Activated naive CD4-positive, alpha-beta T cell treated with anti-CD3 and anti-CD28 coated beads, Interleukin-2, amount 50 U/mL, for 24 hours (primary cell): Measurements from ENCODE around the gene ZFHX2.

Experiments
- H3K27ac Mint-ChIP-seq: one replicate; pipeline ENCODE4 v1.8.0; 2021; ENCODE audit warnings: mild to moderate bottlenecking, mixed read lengths
- H3K27me3 Mint-ChIP-seq: one replicate; pipeline ENCODE4 v1.8.0; 2021; ENCODE audit warnings: mixed read lengths
- H3K36me3 Mint-ChIP-seq: one replicate; pipeline ENCODE4 v1.8.0; 2021; ENCODE audit warnings: mixed read lengths
- H3K4me1 Mint-ChIP-seq: one replicate; pipeline ENCODE4 v1.8.0; 2021; ENCODE audit warnings: mixed read lengths
- H3K4me3 Mint-ChIP-seq: one replicate; pipeline ENCODE4 v1.8.0; 2021; ENCODE audit warnings: mild to moderate bottlenecking, mixed read lengths
- H3K9me3 Mint-ChIP-seq: one replicate; pipeline ENCODE4 v1.8.0; 2021; ENCODE audit warnings: mixed read lengths

ZFHX2 gene

DNA sequence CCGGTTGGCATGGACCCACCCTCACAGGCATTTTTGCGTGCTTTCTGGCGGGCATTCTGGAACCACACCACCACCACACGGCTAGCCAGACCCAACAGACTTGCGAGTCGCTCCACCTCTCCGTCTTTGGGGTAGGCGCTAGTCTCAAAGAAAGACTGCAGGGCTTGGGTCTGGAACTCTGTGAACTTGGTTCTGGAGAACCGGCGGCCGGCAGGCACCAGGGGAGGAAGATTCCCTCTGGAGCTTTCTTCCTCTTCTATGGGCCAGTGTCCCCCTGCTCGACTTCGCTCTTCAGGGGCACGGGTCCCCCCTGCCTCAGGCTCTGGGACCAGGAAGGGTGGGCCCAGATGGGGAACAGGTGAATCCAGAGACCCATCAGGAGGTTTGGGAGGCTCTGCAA lies 26.6 kb downstream of the ZFHX2 start:
- Mint-ChIP-seq H3K36me3 (no peaks in the 10 kb centered on the region), H3K9me3 (no peaks in the 10 kb centered on the region), H3K4me3 (no peak overlapping the region), H3K27ac (no peak overlapping the region), H3K4me1 (peaks cover under 1% of the 10 kb centered on the region), H3K27me3 (no peaks in the 10 kb centered on the region)

DNA sequence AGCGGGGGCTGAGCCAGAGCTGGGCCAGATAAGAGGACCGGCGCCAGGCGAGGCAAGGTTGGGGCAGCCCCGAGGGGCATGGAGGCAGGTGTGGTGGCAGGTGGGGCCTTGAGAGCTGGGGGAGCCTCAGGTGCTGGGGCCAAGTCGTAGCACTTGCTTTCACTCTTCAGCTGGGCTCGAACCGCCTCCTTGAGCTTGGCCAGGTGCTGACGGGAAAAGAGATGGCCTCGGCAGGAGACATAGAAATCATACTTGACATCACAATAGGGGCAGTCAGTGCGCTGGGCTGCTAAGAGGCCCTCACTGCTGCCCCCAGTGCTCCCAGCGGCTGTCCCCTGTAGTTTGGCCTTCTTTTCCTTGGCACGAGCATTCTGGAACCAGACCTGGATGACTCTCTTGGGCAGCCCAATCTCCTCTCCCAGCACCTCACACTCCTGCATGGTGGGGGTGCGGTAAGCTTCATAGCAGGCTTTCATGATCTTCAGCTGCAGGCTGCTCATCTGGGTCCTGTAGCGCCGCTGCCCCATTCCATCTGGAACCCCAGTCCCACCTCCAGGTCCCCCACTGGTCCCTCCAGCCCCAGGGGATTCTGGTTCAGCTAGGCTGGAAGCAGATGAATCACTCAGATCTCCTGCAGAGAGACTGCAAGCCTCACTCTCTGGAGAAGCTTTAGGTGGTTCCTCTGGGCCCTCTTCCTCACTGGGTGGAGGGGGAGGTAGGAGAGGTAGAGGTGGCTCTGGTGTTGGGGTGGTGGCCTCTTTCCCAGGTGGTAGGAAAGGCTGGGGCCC lies 28.1 kb downstream of the ZFHX2 start:
- Mint-ChIP-seq H3K27ac (no peak overlapping the region), H3K27me3 (no peaks in the 10 kb centered on the region), H3K9me3 (no peaks in the 10 kb centered on the region)

DNA sequence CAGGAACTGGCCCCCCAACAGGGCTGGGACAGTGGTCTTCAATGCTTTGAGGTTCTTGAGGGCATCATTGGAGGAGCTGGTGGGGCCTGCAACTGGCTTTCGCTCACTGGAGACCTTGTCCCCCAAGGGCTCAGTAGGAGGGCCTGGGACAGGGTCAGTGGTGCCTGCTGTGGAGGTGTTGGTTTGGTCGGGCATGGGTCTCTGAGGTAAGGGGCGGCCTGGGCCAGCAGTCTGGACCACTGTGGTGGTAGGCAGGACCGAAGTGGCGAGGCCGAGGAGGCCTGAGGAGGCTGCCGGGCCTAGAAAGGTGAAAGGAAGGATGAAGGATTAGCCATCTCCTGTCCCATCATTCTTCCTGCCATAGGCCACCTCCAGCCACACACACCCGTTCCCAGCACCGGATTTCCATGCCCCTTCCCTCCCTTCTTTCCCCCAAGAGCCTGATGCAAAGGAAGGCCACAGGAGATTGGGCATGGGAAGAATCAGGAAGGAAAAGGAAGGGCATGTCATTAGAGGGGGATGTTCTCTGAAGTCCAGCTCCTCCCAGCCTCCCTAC lies 28.8 kb downstream of the ZFHX2 start:
- no peak overlapping the region for H3K27ac Mint-ChIP-seq
- no peaks in the 10 kb centered on the region for H3K36me3 Mint-ChIP-seq
- H3K4me3 Mint-ChIP-seq, result no peak overlapping the region
- H3K27me3 Mint-ChIP-seq, result no peaks in the 10 kb centered on the region
- no peaks in the 10 kb centered on the region for H3K4me1 Mint-ChIP-seq
- H3K9me3 Mint-ChIP-seq, result no peaks in the 10 kb centered on the region

More for the DNA sequence above, 28.1 kb downstream of the ZFHX2 start:
- Mint-ChIP-seq H3K4me1 (no peaks in the 10 kb centered on the region), H3K36me3 (no peaks in the 10 kb centered on the region), H3K4me3 (no peak overlapping the region)

DNA sequence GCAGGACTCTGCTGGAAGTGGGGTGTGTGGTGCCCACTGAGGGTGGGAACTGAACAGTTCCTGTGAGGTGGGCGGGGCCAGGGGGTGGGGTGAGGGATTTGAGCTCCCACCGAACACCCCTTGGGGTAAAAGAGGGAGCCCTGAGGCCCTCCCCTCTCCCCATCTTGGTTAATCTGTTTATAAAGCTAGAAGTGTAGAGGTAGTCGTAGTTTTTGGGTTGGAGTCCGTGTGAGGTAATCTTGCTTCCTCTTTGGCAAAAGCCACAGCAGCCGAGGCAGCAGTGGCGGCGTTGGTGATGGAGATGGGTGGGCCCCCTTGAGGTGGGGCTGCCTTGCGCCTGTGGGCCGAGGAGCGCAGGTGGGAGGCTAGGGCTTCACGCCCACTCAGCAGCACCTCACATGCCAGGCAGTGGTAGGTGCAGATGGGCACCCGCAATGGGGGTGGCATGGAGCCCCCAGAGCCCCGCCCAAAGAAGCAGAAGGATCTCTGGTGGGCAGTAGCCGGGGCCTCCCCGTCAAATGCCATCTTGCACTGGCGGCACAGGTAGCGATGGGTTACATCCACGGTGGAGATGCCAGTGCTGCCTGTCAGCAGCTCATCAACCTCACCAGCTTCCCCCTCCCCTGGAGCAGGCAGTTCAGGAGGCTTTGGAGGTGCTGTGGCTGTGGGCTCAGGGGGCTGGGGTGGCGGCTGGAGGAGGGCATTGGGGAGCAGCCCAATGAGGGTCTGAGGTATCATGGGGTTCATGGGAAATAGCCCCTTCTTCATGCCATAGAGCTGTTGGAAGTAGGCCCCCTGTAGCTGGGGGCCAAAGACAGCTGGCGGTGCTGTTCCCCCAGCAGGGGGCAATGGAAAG lies 29.6 kb downstream of the ZFHX2 start:
- Mint-ChIP-seq H3K9me3 (no peaks in the 10 kb centered on the region), H3K27me3 (no peaks in the 10 kb centered on the region), H3K4me1 (no peaks in the 10 kb centered on the region), H3K4me3 (no peak overlapping the region), H3K27ac (no peak overlapping the region), H3K36me3 (no peaks in the 10 kb centered on the region)

DNA sequence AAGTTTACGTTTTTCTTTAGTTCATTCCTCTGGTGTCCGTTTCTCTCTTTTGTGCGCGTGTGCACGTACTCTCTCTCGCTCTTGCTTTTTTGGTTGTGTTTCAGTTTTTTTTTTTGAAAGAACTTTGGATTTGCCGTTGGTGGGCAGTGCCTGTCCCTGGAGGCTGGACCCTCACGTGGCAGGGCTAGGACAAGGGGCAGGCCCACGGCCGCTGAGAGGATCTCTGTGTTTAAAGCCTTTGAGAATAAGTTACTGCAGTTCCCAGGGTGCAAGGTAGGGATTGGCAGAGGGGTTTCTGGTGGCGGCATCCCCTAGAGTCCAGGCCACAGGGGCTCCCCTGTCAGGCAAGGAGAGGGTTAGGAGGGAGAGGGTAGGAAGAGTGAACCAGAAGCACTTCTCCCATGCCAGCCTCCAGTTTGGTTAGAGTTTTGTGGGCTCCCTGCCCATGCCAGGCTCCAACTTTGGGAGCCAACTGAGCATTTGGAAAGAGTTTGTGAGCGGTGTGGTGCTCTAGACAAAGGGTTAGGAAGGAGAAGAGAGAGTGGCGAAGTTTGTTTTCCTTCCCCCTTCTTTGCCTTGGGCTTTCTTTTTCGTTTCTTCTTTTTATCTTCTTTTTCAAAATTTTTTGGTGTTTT lies 30.5 kb downstream of the ZFHX2 start:
- Mint-ChIP-seq H3K4me3 (no peak overlapping the region), H3K27ac (no peak overlapping the region), H3K27me3 (no peaks in the 10 kb centered on the region), H3K4me1 (no peaks in the 10 kb centered on the region), H3K9me3 (no peaks in the 10 kb centered on the region), H3K36me3 (no peaks in the 10 kb centered on the region)

DNA sequence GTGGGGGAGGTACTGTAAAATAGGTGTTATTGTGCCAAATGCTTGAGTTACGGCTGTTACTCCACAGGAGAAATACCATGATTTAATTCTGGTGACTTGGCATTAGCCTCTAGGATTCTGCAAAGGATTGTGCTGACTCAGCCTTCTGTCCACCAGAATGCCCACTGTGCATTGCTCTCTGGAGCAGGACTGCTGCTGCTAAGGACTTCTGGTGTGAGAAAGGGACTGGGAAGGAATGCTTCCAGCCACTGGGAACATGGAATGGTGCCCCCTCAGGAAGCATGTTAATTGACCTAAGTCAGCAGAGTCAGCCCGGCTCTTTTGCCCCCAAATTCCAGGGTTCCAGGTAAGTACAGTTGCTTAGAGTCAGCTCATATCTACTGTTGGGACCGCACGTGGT lies 32.9 kb downstream of the ZFHX2 start:
- no peaks in the 10 kb centered on the region for H3K4me1 Mint-ChIP-seq
- no peaks in the 10 kb centered on the region for H3K27me3 Mint-ChIP-seq
- no peak overlapping the region for H3K4me3 Mint-ChIP-seq
- no peaks in the 10 kb centered on the region for H3K9me3 Mint-ChIP-seq
- peaks cover under 1% of the 10 kb centered on the region for H3K36me3 Mint-ChIP-seq
- no peak overlapping the region for H3K27ac Mint-ChIP-seq

DNA sequence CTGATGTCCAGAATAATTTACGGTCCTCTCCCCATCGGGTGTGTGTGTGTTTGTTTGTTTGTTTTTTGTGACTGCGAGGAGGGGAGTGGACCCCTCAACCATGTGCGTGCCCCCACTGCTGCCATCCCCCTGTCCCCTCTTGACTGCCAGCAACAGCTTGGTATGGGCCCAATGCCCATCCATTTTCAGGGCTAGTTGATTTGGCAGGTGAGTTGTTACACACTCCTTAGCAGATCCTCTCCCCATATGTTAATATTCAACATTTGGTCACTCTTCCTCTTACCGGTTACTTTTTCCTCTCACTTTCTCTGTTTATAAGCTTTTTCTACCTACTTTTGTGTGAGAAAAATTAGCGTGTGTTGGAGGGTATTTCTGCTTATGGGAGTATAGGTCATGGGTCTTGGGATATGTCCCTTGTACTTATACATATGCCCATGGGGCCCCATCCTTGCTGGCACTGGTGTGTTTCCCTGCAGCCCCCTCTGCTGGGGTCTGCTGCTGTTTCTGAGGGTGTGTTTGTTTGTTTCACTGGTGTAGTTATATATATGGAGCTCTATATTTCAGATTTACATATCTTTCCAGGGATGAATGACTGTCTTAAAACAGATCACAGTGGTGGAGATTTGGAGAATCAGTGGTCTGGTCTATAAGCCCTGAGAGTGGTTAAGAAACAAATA lies 33.8 kb downstream of the ZFHX2 start:
- H3K27ac Mint-ChIP-seq, result no peak overlapping the region
- peaks cover under 1% of the 10 kb centered on the region for H3K4me1 Mint-ChIP-seq
- H3K36me3 Mint-ChIP-seq, result peaks cover 2% of the 10 kb centered on the region
- H3K27me3 Mint-ChIP-seq, result no peaks in the 10 kb centered on the region
- H3K4me3 Mint-ChIP-seq, result no peak overlapping the region
- H3K9me3 Mint-ChIP-seq, result no peaks in the 10 kb centered on the region

DNA sequence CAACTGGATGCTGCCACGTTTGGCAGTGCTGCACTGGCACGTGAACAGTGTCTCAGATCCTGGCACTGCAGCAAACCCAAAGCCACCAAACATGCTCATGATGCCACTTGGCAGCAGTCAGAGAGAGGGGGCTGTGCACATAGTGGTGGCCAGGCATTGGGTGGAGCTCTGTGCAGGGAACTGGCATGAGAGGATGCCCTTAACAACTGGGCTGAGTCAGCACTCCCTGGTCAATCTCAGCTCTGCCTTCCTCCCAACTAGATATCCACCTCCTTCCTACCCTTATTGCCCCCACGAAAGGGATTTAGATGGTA lies 37.0 kb downstream of the ZFHX2 start:
- Mint-ChIP-seq H3K4me1 (peaks cover 15% of the 10 kb centered on the region), H3K9me3 (no peaks in the 10 kb centered on the region), H3K4me3 (no peak overlapping the region), H3K27ac (no peak overlapping the region), H3K36me3 (peaks cover 2% of the 10 kb centered on the region), H3K27me3 (no peaks in the 10 kb centered on the region)

DNA sequence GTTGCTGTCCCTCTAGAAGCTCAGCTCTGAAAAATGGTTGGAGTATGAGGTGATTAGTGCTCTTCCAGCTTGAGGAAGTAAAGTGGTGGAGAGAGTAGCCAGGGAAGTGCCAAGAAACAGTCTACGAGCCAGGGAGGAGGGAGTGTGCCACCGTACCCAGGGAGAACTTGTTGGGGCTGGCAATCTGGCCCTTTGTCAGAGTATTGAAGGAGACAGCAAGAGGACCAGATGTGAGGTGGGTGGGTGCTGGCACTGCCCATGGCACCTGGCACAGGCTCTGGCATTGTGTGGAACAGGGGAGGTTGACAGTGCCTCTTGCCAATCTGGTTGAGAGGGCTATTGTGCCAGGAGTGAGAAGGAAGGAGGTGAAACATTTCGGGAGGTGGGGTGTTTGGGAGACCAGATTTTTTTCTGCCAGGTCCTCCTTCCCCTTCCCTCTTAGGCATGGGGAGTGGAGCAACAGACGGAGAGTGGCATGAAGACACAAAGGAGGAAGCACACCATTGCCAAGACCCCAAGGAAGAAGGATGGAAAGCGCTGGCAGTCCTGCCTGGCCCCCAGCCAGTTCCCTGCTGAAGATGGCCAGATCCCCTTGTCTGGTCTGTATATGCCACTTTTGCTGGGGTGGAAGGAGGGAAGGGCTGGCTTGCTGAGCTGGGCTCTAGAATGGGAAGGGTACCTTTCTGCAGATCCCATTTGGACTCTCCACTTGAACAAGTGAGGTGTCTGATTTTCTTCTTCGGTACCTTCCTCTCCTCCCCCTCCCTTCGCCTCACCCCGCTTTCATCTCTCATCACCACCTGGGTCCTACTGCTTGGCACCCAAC lies 37.5 kb downstream of the ZFHX2 start:
- Mint-ChIP-seq H3K27me3 (no peaks in the 10 kb centered on the region), H3K4me1 (peaks cover 15% of the 10 kb centered on the region), H3K36me3 (peaks cover 2% of the 10 kb centered on the region), H3K4me3 (no peak overlapping the region), H3K27ac (no peak overlapping the region), H3K9me3 (no peaks in the 10 kb centered on the region)

DNA sequence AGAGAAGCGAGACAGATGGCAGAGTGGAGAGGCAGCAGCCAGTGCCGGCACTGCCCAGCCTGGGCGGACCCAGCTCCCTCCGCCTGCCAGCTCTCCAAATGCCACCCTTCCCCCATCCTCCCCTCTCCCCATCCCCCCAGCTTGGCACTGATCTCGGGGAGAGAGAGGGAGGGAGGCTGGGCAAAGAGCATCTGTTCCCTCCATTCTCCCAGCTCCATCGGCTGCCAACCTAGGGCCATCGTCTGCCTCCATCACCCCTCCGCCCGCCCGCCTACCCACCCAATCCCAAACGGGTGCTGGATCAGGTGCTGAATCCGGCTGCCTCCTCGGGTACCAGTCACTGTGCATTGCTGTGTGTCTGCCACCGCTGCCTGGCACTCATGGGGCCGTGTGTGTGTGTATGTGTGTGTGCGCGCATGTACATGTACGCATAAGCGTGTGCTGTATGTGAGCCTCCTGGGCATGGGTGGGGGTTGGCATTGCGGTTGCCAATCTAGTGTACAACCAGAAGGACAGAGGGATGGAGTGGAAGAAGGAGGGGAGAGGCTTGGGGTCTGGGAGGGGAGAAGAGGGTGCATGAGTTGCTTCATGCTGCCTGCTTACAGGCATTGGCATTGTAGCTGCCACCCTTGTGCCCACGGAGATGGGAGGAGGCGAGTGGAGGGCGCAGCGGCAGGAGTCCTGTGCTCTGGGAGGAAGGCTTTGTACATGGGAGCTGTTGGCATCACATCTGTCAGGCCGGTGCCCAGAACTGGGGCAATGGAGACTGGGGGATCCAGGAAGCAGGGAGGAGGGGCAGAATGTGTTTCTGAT lies 38.4 kb downstream of the ZFHX2 start:
- no peaks in the 10 kb centered on the region for H3K27me3 Mint-ChIP-seq
- H3K4me3 Mint-ChIP-seq, result no peak overlapping the region
- H3K9me3 Mint-ChIP-seq, result no peaks in the 10 kb centered on the region
- peaks cover 15% of the 10 kb centered on the region for H3K4me1 Mint-ChIP-seq
- H3K27ac Mint-ChIP-seq, result no peak overlapping the region
- peaks cover 2% of the 10 kb centered on the region for H3K36me3 Mint-ChIP-seq

DNA sequence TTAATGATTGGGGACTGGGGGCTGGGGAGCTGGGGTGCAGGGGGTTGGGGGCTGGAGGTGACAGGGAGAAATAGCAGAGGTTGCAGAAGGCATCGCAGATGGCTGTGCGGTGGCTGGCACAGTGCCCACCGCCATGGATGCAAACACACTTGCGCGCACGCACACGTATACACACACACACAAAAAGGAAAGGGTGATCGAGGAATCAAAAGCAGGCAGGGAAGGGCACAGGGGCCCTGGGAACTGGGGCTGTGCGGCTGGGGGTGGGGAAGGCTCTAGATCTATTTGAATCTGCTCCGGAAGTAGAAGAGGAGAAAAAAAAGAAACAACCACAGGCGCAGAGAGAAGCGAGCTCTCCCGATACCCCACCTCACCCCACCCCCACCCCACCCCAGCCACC lies 39.4 kb downstream of the ZFHX2 start:
- Mint-ChIP-seq H3K36me3 (peaks cover 2% of the 10 kb centered on the region), H3K4me3 (peak overlapping the region; percentile 86), H3K4me1 (peaks cover 15% of the 10 kb centered on the region), H3K9me3 (no peaks in the 10 kb centered on the region), H3K27me3 (no peaks in the 10 kb centered on the region), H3K27ac (no peak overlapping the region)

DNA sequence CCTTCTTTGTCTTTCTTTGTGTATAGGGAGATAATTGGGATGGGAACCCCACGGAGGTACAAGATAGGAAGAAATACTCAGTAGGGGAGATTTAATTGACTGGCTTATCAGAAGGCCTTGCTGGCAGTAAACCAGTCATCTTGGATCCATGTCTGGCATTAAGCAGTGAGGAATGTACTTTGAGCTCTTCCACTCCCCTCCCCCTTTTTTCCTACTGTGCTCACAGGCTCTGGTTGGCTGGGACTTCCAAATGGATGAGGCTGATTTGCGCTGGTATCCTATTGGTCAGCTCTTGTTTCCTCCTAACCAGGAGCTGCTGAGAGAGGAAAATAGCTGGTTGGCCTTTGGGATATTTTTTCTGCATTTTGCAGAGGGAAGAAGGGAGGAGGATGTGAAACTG lies 57.3 kb downstream of the ZFHX2 start:
- Mint-ChIP-seq H3K27me3 (no peaks in the 10 kb centered on the region), H3K9me3 (no peaks in the 10 kb centered on the region), H3K4me3 (no peak overlapping the region), H3K4me1 (no peaks in the 10 kb centered on the region), H3K36me3 (no peaks in the 10 kb centered on the region), H3K27ac (no peak overlapping the region)

DNA sequence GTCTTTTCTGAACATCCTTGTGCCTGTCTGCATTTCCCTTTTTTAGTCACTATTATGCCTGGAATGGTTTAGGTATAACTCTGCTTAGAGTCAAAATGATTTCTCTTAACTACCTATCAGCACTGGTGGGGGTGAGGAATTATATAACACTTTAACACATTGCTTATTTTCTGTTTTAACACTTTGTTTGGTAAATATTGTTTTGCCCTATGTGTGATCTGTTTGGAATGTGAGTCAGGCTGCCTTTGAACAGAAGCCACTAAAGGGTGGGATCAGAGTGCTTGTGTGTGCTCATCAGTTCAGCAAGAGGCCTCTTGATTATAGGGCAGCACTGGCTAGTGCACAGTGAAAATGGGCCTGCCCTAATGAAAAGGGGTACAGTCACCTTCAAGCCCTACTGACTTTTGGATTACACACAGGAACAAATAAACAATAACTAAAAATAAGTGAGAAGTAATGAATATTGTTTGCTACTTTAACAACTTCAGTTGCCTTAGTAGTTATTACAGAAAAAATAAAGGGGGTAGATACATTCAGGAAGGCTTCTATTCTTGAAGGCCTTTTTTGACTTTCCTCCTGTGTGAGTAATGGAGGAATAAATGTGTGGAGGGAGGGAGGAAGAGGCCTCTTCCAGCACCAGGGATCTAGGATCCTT lies 58.8 kb downstream of the ZFHX2 start:
- Mint-ChIP-seq H3K4me1 (no peaks in the 10 kb centered on the region), H3K27ac (no peak overlapping the region), H3K27me3 (no peaks in the 10 kb centered on the region), H3K4me3 (no peak overlapping the region), H3K36me3 (no peaks in the 10 kb centered on the region), H3K9me3 (no peaks in the 10 kb centered on the region)

DNA sequence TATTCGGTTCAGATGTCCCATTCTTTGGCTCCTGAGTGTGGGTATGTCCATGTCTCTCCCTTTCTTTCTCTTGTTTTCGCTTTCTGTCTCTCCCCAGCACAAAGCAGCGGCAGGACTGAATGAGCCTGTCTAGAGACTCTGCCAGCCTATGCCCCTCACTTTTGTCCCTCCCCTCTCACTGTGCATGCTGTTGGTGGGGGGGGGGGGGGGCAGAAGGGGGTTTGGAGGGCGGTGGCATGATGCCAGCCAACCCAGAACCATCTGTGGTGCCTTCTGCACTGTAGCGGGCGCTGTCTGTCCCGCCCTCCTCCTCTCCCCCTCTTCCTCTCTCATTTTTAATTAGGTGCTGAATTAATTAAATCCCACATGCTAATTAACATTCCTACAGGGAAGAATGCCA lies 64.3 kb downstream of the ZFHX2 start:
- no peak overlapping the region for H3K4me3 Mint-ChIP-seq
- peaks cover 8% of the 10 kb centered on the region for H3K36me3 Mint-ChIP-seq
- no peak overlapping the region for H3K27ac Mint-ChIP-seq
- no peaks in the 10 kb centered on the region for H3K27me3 Mint-ChIP-seq
- no peaks in the 10 kb centered on the region for H3K9me3 Mint-ChIP-seq
- no peaks in the 10 kb centered on the region for H3K4me1 Mint-ChIP-seq
